SU-DHL-6 (cell line): ENCODE results near the gene PDK3.

Experiments used
- H2AFZ ChIP-seq: fragments of 200-600 bp; sonication (generic); 2 replicates; pipeline ENCODE4 v1.6.1; 2014; ENCODE audit warnings: low read depth, mild to moderate bottlenecking, moderate library complexity, mixed read lengths, antibody characterized with exemption, low read length; ENCODE audit not compliant: severe bottlenecking
- H3F3A ChIP-seq: fragments of 200-600 bp; shearing (Covaris generic); 2 replicates; pipeline ENCODE4 v1.6.0; 2016; ENCODE audit warnings: antibody characterized with exemption, mild to moderate bottlenecking; ENCODE audit not compliant: insufficient read depth
- H3K27ac ChIP-seq: fragments of 200-600 bp; sonication (generic); 2 replicates; pipeline ENCODE4 v1.5.1; 2016; ENCODE audit warnings: low read depth, mild to moderate bottlenecking, low read length, moderate library complexity, mixed read lengths
- H3K27me3 ChIP-seq: fragments of 200-600 bp; sonication (generic), shearing (Covaris generic); 2 replicates; pipeline ENCODE4 v1.6.0; 2014; ENCODE audit warnings: mild to moderate bottlenecking, low read length
- H3K36me3 ChIP-seq: fragments of 200-600 bp; sonication (generic); 2 replicates; pipeline ENCODE4 v1.6.1; 2014; ENCODE audit warnings: mild to moderate bottlenecking, low read length, mixed read lengths
- H3K4me2 ChIP-seq: fragments of 300-600, 200-600 bp; shearing (Covaris generic), sonication (generic); 2 replicates; pipeline ENCODE4 v1.6.0; 2014; ENCODE audit warnings: low read length, low read depth, mild to moderate bottlenecking; ENCODE audit not compliant: poor library complexity, severe bottlenecking
- H3K4me3 ChIP-seq: fragments of 200-600 bp; sonication (generic); 2 replicates; pipeline ENCODE4 v1.5.1; 2014; ENCODE audit warnings: antibody characterized with exemption, low read length, mild to moderate bottlenecking, mixed read lengths; ENCODE audit not compliant: insufficient read depth, poor library complexity, severe bottlenecking
- H3K79me2 ChIP-seq: fragments of 200-600 bp; sonication (generic); 2 replicates; pipeline ENCODE4 v1.6.1; 2014; ENCODE audit warnings: mild to moderate bottlenecking, low read length, moderate library complexity; ENCODE audit not compliant: insufficient read depth
- H3K9ac ChIP-seq: fragments of 200-600 bp; sonication (generic); 2 replicates; pipeline ENCODE4 v1.7.0; 2014; ENCODE audit warnings: mild to moderate bottlenecking, low read length
- H3K9me2 ChIP-seq: fragments of 200-600 bp; sonication (generic); replicated peaks from 2 replicates; pipeline ENCODE4 v1.6.1; 2014; ENCODE audit warnings: low read length; ENCODE audit not compliant: insufficient read depth
- H3K9me3 ChIP-seq: fragments of 200-600 bp; sonication (generic); 2 replicates; pipeline ENCODE4 v1.6.1; 2014; ENCODE audit warnings: low read length, mixed read lengths; ENCODE audit not compliant: insufficient read depth
- H4K20me1 ChIP-seq: fragments of 200-600 bp; sonication (generic); 2 replicates; pipeline ENCODE4 v1.6.1; 2014; ENCODE audit warnings: low read depth, mild to moderate bottlenecking, antibody characterized with exemption, low read length, moderate library complexity, mixed read lengths
- CTCF ChIP-seq: fragments of 200-600 bp; sonication (generic); IDR thresholded peaks from one replicate; pipeline ENCODE4 v1.5.1; 2017; ENCODE audit warnings: antibody characterized with exemption, mild to moderate bottlenecking, low read length, moderate library complexity; ENCODE audit not compliant: insufficient read depth, poor library complexity, severe bottlenecking
- EZH2phosphoT487 ChIP-seq: fragments of 200-600 bp; sonication (generic), shearing (Covaris generic); conservative IDR thresholded peaks from 2 replicates; pipeline ENCODE4 v1.6.1; 2018; ENCODE audit warnings: mild to moderate bottlenecking, antibody characterized with exemption, low read length, moderate library complexity, mixed read lengths

Gene PDK3

GRCh38 chrX:24508375-24508774, 43.3 kb downstream of the PDK3 start:
- no peak overlapping the region for H2AFZ ChIP-seq
- H3K4me2 ChIP-seq, result no peak overlapping the region
- TF ChIP-seq CTCF (no peak), EZH2phosphoT487 (no peak)
- H3K9me2 ChIP-seq, result no peaks in the 10 kb centered on the region
- H3K36me3 ChIP-seq, result no peaks in the 10 kb centered on the region
- H3K79me2 ChIP-seq, result no peaks in the 10 kb centered on the region
- no peaks in the 10 kb centered on the region for H3K27me3 ChIP-seq
- H4K20me1 ChIP-seq, result no peaks in the 10 kb centered on the region
- H3K4me3 ChIP-seq, result no peak overlapping the region
- no peak overlapping the region for H3K9ac ChIP-seq
- H3K9me3 ChIP-seq, result no peaks in the 10 kb centered on the region
- H3F3A ChIP-seq, result no peaks in the 10 kb centered on the region
- H3K27ac ChIP-seq, result no peak overlapping the region

DNA sequence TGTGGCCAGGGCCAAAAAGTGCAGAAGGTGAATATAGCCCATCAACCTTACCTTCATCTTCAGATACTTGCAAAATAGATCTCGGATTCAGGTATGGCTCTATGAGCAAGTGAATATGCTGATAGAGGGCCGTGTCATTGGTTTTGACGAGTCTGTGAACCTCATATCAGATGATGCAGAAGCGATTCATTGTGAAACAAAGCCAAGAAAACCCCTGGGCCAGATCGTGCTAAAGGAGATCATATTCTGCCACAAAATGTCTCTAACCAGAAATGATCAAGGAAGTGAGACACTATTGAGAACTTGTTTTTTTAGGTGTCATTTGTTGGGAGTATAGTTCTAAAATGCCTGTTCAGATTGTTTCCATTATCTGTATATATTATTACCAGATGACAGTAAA, 48.3 kb downstream of the PDK3 start:
- H3K27me3 ChIP-seq, result no peaks in the 10 kb centered on the region
- H3K27ac ChIP-seq, result no peak overlapping the region
- no peaks in the 10 kb centered on the region for H3F3A ChIP-seq
- no peak overlapping the region for H3K9ac ChIP-seq
- no peak for TF ChIP-seq CTCF
- TF ChIP-seq EZH2phosphoT487, result no peak
- no peaks in the 10 kb centered on the region for H3K79me2 ChIP-seq
- H4K20me1 ChIP-seq, result no peaks in the 10 kb centered on the region
- no peaks in the 10 kb centered on the region for H3K9me3 ChIP-seq
- no peak overlapping the region for H3K4me3 ChIP-seq
- no peak overlapping the region for H2AFZ ChIP-seq
- no peak overlapping the region for H3K4me2 ChIP-seq
- H3K9me2 ChIP-seq, result no peaks in the 10 kb centered on the region
- no peaks in the 10 kb centered on the region for H3K36me3 ChIP-seq

- Histone ChIP-seq H3K4me2 (no peak overlapping the region), H3K4me3 (no peak overlapping the region), H3K27ac (no peak overlapping the region), H3K36me3 (no peaks in the 10 kb centered on the region), H3K79me2 (no peaks in the 10 kb centered on the region), H3F3A (no peaks in the 10 kb centered on the region), H3K27me3 (no peaks in the 10 kb centered on the region), H3K9me3 (no peaks in the 10 kb centered on the region), H3K9ac (no peak overlapping the region), H4K20me1 (no peaks in the 10 kb centered on the region), H2AFZ (no peak overlapping the region), H3K9me2 (no peaks in the 10 kb centered on the region)
- TF ChIP-seq EZH2phosphoT487 (no peak), CTCF (no peak)
Measured at GRCh38 chrX:24515447-24515846, 50.4 kb downstream of the PDK3 start.

DNA sequence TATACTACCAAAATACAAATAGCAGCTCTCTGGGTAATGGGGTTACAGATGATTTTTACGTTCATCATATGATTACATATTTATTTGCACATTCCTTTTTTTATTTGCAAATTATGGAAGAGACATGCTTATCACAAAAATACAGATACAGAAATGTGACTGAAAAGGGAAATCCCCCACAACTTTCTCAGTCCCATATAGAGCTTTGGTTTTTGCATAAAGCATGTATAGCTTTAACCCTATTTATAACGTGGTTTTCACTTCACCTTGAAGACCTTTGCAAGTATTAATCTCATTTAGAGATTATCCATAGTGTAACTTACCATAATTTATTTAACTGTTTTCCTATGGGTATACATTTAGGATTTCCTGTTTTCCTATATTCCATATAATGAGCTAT, 55.4 kb downstream of the PDK3 start:
- Histone ChIP-seq H3K36me3 (no peaks in the 10 kb centered on the region), H3K27me3 (no peaks in the 10 kb centered on the region), H3K79me2 (no peaks in the 10 kb centered on the region), H2AFZ (no peak overlapping the region), H3K9me3 (no peaks in the 10 kb centered on the region), H3K4me2 (no peak overlapping the region), H3F3A (no peaks in the 10 kb centered on the region), H3K9ac (no peak overlapping the region), H3K27ac (no peak overlapping the region), H4K20me1 (no peaks in the 10 kb centered on the region), H3K4me3 (no peak overlapping the region), H3K9me2 (no peaks in the 10 kb centered on the region)
- TF ChIP-seq EZH2phosphoT487 (no peak), CTCF (no peak)
